GM19351 (cell line): ENCODE data around the gene COL9A3.

ENCODE experiments used
- ATAC-seq: cut with Tn5 transposase; IDR thresholded peaks from one replicate; pipeline ENCODE4 v1.9.1; 2021; ENCODE audit warnings: mild to moderate bottlenecking, moderate library complexity; ENCODE audit not compliant: unreplicated experiment

Gene COL9A3

GRCh38 chr20:62890444-62890843 is 73.6 kb downstream of the COL9A3 start:
- no peak for ATAC-seq
